Activated naive CD8-positive, alpha-beta T cell treated with anti-CD3 and anti-CD28 coated beads, Interleukin-2, amount 50 U/mL, for 16 hours (primary cell): ENCODE results near the gene NPC1.

Source experiments
- DNase-seq: peaks from one replicate; pipeline ENCODE4 v3.0.0-alpha.2; 2020; ENCODE audit warnings: low read depth, low spot score

The NPC1 gene

GRCh38 chr18:23487738-23488570 lies 98.4 kb downstream of the NPC1 start:
- DNase-seq = no peak

- no peak for DNase-seq
These were observed 100.9 kb downstream of the NPC1 start for GRCh38 chr18:23485386-23485785.

- no peak for DNase-seq
These were observed 101.6 kb downstream of the NPC1 start for GRCh38 chr18:23484561-23485182.
